ENCODE results near the gene ZNF146. TPM values are rescaled to one million over a fixed set of nuclear protein-coding genes. Genes with fewer than 3 reads are reported as not detected.

The ZNF146 gene
- total and polyA plus RNA-seq, 4 donors = 13.6 to 101 (median 35.8) TPM

Small RNA genes lying within 50 kb of the gene (small RNA-seq; reads per million reads assigned to genes)
- not detected for gene RF00019 (ENCODE audit: low replicate concordance)

Other genes with a start within 250 kb of the ZNF146 start
- gene SDHAF1, start 219.9 kb upstream of the ZNF146 start, total RNA-seq = 10 to 100 TPM; 11.4 to 19.7 TPM
- 10 to 100 TPM; 18.6 to 25.8 TPM for gene SDHAF1, start 219.9 kb upstream of the ZNF146 start, polyA plus RNA-seq
- 10 to 100 TPM in 1 of 2 donors, 1 to 10 TPM in 1; 8.0 to 13.6 TPM for gene SYNE4, start 206.3 kb upstream of the ZNF146 start, total RNA-seq
- 10 to 100 TPM in 1 of 2 donors, 1 to 10 TPM in 1; 9.5 to 19.2 TPM for gene SYNE4, start 206.3 kb upstream of the ZNF146 start, polyA plus RNA-seq
- 10 to 100 TPM; 13.3 to 24.5 TPM for gene ALKBH6, start 200.9 kb upstream of the ZNF146 start, total RNA-seq
- gene ALKBH6, start 200.9 kb upstream of the ZNF146 start, polyA plus RNA-seq = 10 to 100 TPM; 23.1 to 30.1 TPM
- 10 to 100 TPM in 1 of 2 donors, 1 to 10 TPM in 1; 8.1 to 17.6 TPM for gene CLIP3, start 182.2 kb upstream of the ZNF146 start, total RNA-seq
- 1 to 10 TPM; 1.6 to 2.5 TPM for gene CLIP3, start 182.2 kb upstream of the ZNF146 start, polyA plus RNA-seq
- 1 to 10 TPM; 4.1 to 5.5 TPM for gene THAP8, start 160.8 kb upstream of the ZNF146 start, total RNA-seq
- 1 to 10 TPM; 5.6 to 6.4 TPM for gene THAP8, start 160.8 kb upstream of the ZNF146 start, polyA plus RNA-seq
- gene WDR62, start 160.2 kb upstream of the ZNF146 start, total RNA-seq = 1 to 10 TPM; 2.1 to 2.2 TPM
- gene WDR62, start 160.2 kb upstream of the ZNF146 start, polyA plus RNA-seq = 1 to 10 TPM in 1 of 2 donors, under 1 TPM in 1; 0.86 to 1.3 TPM
- not detected for gene OVOL3, start 104.0 kb upstream of the ZNF146 start, total RNA-seq
- gene OVOL3, start 104.0 kb upstream of the ZNF146 start, polyA plus RNA-seq = not detected
- gene POLR2I, start 100.2 kb upstream of the ZNF146 start, total RNA-seq = 100 to 1,000 TPM in 1 of 2 donors, 10 to 100 TPM in 1; 83.1 to 101 TPM
- gene POLR2I, start 100.2 kb upstream of the ZNF146 start, polyA plus RNA-seq = 10 to 100 TPM; 65.1 to 96.6 TPM
- gene TBCB, start 99.6 kb upstream of the ZNF146 start, total RNA-seq = 100 to 1,000 TPM in 1 of 2 donors, 10 to 100 TPM in 1; 63.1 to 169 TPM
- 100 to 1,000 TPM; 132 to 213 TPM for gene TBCB, start 99.6 kb upstream of the ZNF146 start, polyA plus RNA-seq
- gene CAPNS1, start 75.0 kb upstream of the ZNF146 start, total RNA-seq = 100 to 1,000 TPM; 201 to 743 TPM
- gene CAPNS1, start 75.0 kb upstream of the ZNF146 start, polyA plus RNA-seq = 100 to 1,000 TPM; 654 to 689 TPM
- gene COX7A1, start 62.7 kb upstream of the ZNF146 start, total RNA-seq = 10 to 100 TPM; 13.0 to 53.1 TPM
- gene COX7A1, start 62.7 kb upstream of the ZNF146 start, polyA plus RNA-seq = 10 to 100 TPM; 24.9 to 47.1 TPM
- 1 to 10 TPM; 3.0 to 8.4 TPM for gene ZNF565, start 441 bp upstream of the ZNF146 start, total RNA-seq
- gene ZNF565, start 441 bp upstream of the ZNF146 start, polyA plus RNA-seq = 1 to 10 TPM; 2.5 to 2.7 TPM
- 10 to 100 TPM in 1 of 2 donors, 1 to 10 TPM in 1; 3.8 to 15.5 TPM for gene ZFP14, start 164.1 kb downstream of the ZNF146 start, total RNA-seq
- gene ZFP14, start 164.1 kb downstream of the ZNF146 start, polyA plus RNA-seq = 1 to 10 TPM in 1 of 2 donors, under 1 TPM in 1; 0.95 to 1.6 TPM
- 10 to 100 TPM in 1 of 2 donors, 1 to 10 TPM in 1; 3.9 to 11.5 TPM for gene ZFP82, start 203.5 kb downstream of the ZNF146 start, total RNA-seq
- gene ZFP82, start 203.5 kb downstream of the ZNF146 start, polyA plus RNA-seq = 1 to 10 TPM; 1.5 to 2.1 TPM

All from lung (tissue), 5 donors.